Lung (tissue), 16 donors: ENCODE measurements around the gene ASNS. TPM values are rescaled to one million over a fixed set of nuclear protein-coding genes. Genes with fewer than 3 reads are reported as not detected.
A peak's percentile ranks its signal among the peaks of the same experiment; 100 is the strongest.
"Not testable (repeated sequence)": the region's sequence is repeated elsewhere in the genome, so short reads cannot be mapped to it uniquely, and the experiment has no call there.

Source experiments
- ATAC-seq: fragments of 200-7000 bp; cut with Tn5 transposase; one replicate; pipeline ENCODE4 v1.9.1; 2020; ENCODE audit warnings: moderate number of reproducible peaks; ENCODE audit not compliant: insufficient read depth, low FRiP score
- DNase-seq, 3 donors: peaks; one replicate each; pipeline ENCODE4 v3.0.0-alpha.2; 2013 to 2017
- H3K27ac ChIP-seq, 2 donors: one replicate each; pipeline ENCODE4 v1.5.1; 2013; ENCODE audit warnings: mild to moderate bottlenecking in 2 of 2, moderate library complexity in 2 of 2, control low read depth in 1 of 2, inconsistent platforms in 1 of 2, low read depth in 1 of 2, low read length in 1 of 2
- H3K27me3 ChIP-seq, 3 donors: one replicate each; pipeline ENCODE4 v1.5.1; 2013; ENCODE audit warnings: low read length in 2 of 3; ENCODE audit not compliant: control insufficient read depth in 3 of 3, insufficient read depth in 3 of 3
- H3K36me3 ChIP-seq, 4 donors: one replicate each; pipeline ENCODE4 v1.5.1; 2013; ENCODE audit warnings: low read length in 4 of 4, mild to moderate bottlenecking in 1 of 4, moderate library complexity in 1 of 4; ENCODE audit not compliant: control insufficient read depth in 4 of 4, insufficient read depth in 4 of 4
- H3K4me1 ChIP-seq, 5 donors: one replicate each; pipeline ENCODE4 v1.5.1; 2013; ENCODE audit warnings: low read length in 5 of 5, mild to moderate bottlenecking in 2 of 5, moderate library complexity in 1 of 5; ENCODE audit not compliant: control insufficient read depth in 5 of 5, insufficient read depth in 5 of 5
- H3K4me3 ChIP-seq: one replicate; pipeline ENCODE4 v1.5.1; 2013; ENCODE audit warnings: mild to moderate bottlenecking, control low read depth, moderate library complexity
- H3K9ac ChIP-seq, 2 donors: one replicate each; pipeline ENCODE4 v1.5.1; 2013; ENCODE audit warnings: low read length in 2 of 2, control low read depth in 1 of 2; ENCODE audit not compliant: insufficient read depth in 1 of 2
- H3K9me3 ChIP-seq, 4 donors: one replicate each; pipeline ENCODE4 v1.5.1; 2013; ENCODE audit warnings: low read length in 3 of 4, mild to moderate bottlenecking in 1 of 4, moderate library complexity in 1 of 4; ENCODE audit not compliant: control insufficient read depth in 4 of 4, insufficient read depth in 3 of 4
- CTCF ChIP-seq: IDR thresholded peaks from 2 replicates; pipeline ENCODE4 v1.5.1; 2012; ENCODE audit warnings: mild to moderate bottlenecking; ENCODE audit errors: control extremely low read depth, extremely low read depth
- WGBS, 2 donors: extraction: QIAGEN DNeasy Blood & Tissue Kit; methylation state at CpG; one replicate each; pipeline ENCODE4 v1.1.7; 2013; 5-methylcytosine and 5-hydroxymethylcytosine counted together
- long read RNA-seq, 5 donors: transcript quantifications; one replicate each; lab custom pipeline, GENCODE V29; 2026
- polyA plus RNA-seq, 2 donors: library from polyadenylated mRNA; stranded (reverse); fragments of 200-250 nt; gene quantifications; one replicate each; pipeline ENCODE4 v1.2.1, GENCODE V29; 2013
- total RNA-seq, 2 donors: library from RNA; depleted of rRNA in 1 of 2; stranded (reverse); fragments of >200 nt in 1 of 2; gene quantifications; one replicate each; pipeline ENCODE4 v1.2.1, GENCODE V29; 2014 to 2021
- donor health status: control.
- donor health status: control.
- donor health status: Bipolar disorder and iron deficiency.
- donor health status: healthy.
- donor health status: DM: yes; HTN: yes; CAD: no.

ASNS gene
- total RNA-seq = 10 to 100 TPM; 12.4 to 56.7 TPM
- polyA plus RNA-seq = 10 to 100 TPM; 27.4 to 65.9 TPM
- long read RNA-seq, donor 1, partial matches to known transcripts = 0 of 6 reads
- long read RNA-seq, donor 1, other reads (novel, unspliced or antisense) = 0 of 6 reads
- long read RNA-seq, donor 2, partial matches to known transcripts = 0 of 1 reads
- long read RNA-seq, donor 2, other reads (novel, unspliced or antisense) = 0 of 1 reads
- long read RNA-seq, donor 3, partial matches to known transcripts = 0 of 4 reads
- long read RNA-seq, donor 3, other reads (novel, unspliced or antisense) = 0 of 4 reads
- long read RNA-seq, donor 4, partial matches to known transcripts = 0 of 1 reads
- long read RNA-seq, donor 4, other reads (novel, unspliced or antisense) = 0 of 1 reads
- long read RNA-seq, donor 5, partial matches to known transcripts = 0 of 3 reads
- long read RNA-seq, donor 5, other reads (novel, unspliced or antisense) = 0 of 3 reads

DNA sequence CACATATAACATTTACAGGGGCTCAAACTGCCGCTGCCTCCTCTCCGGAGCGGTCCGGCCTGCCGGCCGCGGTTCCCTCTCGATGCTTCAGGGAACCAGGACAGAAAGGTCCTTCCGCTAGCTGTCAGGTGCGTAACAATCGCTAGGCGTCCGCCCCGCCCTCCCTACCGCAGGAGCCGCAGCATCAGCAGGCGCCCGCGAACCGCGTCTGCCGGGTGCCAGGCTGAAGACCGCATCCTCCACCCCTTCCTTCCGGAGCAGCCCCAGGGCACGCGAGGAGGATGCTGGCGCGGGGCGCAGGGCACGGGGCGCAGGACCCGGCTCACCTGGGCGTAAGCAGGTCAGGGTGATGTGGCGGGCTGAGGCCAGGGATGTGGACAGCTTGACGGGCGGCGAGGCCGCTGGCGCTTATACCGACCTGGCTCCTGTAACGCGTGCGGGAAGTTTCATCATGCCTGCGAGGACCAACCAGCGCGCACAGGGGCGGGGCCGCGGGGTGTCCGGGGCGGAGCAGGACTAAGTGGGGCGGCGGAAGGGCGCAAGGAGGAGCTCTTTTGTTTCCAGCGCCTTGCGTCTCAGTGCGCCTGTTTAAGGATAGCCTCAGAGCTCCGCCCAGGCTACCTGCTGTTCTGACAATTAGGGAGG, at the start of gene ASNS:
Gene ASNS, minus strand, starts transcription at position 384 of the 645 bp plus-strand sequence. CDS start 3,252 bp downstream, outside the sequence.
- no peaks in the 10 kb centered on the region for H3K27me3 ChIP-seq
- peak within 1 kb of the TSS in 1 of 2 donors; percentile 88 for H3K27ac ChIP-seq
- ATAC-seq (peak; percentile 99), DNase-seq (peak; percentile 91 to 92 (median 91))
- H3K9ac ChIP-seq = peak within 1 kb of the TSS in 1 of 2 donors; percentile 58
- TF ChIP-seq CTCF = no peak
- H3K4me3 ChIP-seq = peak within 1 kb of the TSS; percentile 79
- H3K36me3 ChIP-seq = peaks cover 0 to 3% (median 1%) of the 10 kb centered on the region in 4 donors
- H3K9me3 ChIP-seq = no peaks in the 10 kb centered on the region
- H3K4me1 ChIP-seq = peaks cover 0 to 12% (median 6%) of the 10 kb centered on the region in 5 donors
- 1% methylated on average over 57 to 58 of the region's 58 CpGs for WGBS, 2 donors

GRCh38 chr7:97921254-97921653, 49.0 kb upstream of the ASNS start:
- not testable (repeated sequence) for ATAC-seq, H3K4me1 ChIP-seq, H3K27me3 ChIP-seq, H3K9ac ChIP-seq, H3K27ac ChIP-seq, H3K4me3 ChIP-seq, H3K36me3 ChIP-seq, H3K9me3 ChIP-seq, DNase-seq
- 89 to 98% methylated on average over 3 to 4 of the region's 4 CpGs for WGBS, 2 donors

DNA sequence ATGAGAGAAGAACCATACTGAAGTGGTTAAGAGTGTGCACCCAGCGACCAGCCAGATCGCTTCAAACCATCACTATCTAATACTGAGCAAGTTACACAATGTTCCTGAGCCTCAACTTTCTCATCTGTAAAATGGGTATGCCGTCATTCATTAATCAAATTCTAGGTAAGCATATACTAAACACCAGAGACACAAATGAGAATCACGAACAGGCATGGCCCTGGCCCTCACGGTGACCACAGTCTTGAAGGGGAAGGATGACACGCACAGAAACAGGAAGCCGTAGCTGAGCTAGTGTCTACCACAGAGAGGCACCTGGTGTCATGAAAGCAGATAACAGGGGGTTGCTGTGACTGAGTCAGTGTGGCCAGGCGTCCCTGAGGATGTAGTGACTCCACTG, 43.1 kb upstream of the ASNS start:
- DNase-seq = not testable (repeated sequence)

DNA sequence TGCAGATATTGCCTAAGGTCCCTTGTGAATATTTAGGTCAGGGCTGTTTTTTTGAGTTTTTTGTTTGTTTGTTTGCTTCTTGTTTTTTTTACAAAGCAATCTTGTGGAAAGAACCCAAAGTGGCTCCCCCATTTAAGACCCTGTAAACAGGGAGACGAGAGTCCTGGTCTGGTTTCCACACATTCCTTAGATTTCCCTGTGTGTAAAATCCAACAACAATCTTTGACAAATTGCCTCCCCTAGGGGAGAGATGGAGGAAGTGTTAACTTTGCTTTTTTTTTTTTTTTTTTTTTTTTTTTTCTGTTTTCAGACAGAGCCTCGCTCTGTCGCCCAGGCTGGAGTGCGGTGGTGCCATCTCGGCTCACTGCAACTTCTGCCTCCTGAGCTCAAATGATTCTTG, 40.1 kb upstream of the ASNS start:
- not testable (repeated sequence) for H3K36me3 ChIP-seq, ATAC-seq, H3K4me1 ChIP-seq, H3K27ac ChIP-seq, H3K27me3 ChIP-seq, H3K9me3 ChIP-seq, DNase-seq, H3K9ac ChIP-seq, H3K4me3 ChIP-seq
- WGBS, 2 donors = 92 to 93% methylated on average over 5 of the region's 5 CpGs

More for the DNA sequence above, 43.1 kb upstream of the ASNS start:
- not testable (repeated sequence) for ATAC-seq, H3K4me1 ChIP-seq, H3K27me3 ChIP-seq, H3K4me3 ChIP-seq, H3K36me3 ChIP-seq, H3K9ac ChIP-seq, H3K9me3 ChIP-seq, H3K27ac ChIP-seq
- 75 to 85% methylated on average over 7 to 8 of the region's 8 CpGs for WGBS, 2 donors

GRCh38 chr7:97896893-97897292, 24.7 kb upstream of the ASNS start:
- WGBS, 2 donors = 93 to 97% methylated on average over 2 of the region's 2 CpGs
- H3K4me1 ChIP-seq, DNase-seq, H3K9ac ChIP-seq, H3K27me3 ChIP-seq, ATAC-seq, H3K4me3 ChIP-seq, H3K27ac ChIP-seq, H3K36me3 ChIP-seq, H3K9me3 ChIP-seq: not testable (repeated sequence)

GRCh38 chr7:97891721-97892120, 19.5 kb upstream of the ASNS start:
- H3K27me3 ChIP-seq, H3K27ac ChIP-seq, H3K9ac ChIP-seq, DNase-seq, H3K4me3 ChIP-seq, H3K36me3 ChIP-seq, ATAC-seq, H3K4me1 ChIP-seq, H3K9me3 ChIP-seq: not testable (repeated sequence)
- 71 to 78% methylated on average over 4 of the region's 4 CpGs for WGBS, 2 donors

DNA sequence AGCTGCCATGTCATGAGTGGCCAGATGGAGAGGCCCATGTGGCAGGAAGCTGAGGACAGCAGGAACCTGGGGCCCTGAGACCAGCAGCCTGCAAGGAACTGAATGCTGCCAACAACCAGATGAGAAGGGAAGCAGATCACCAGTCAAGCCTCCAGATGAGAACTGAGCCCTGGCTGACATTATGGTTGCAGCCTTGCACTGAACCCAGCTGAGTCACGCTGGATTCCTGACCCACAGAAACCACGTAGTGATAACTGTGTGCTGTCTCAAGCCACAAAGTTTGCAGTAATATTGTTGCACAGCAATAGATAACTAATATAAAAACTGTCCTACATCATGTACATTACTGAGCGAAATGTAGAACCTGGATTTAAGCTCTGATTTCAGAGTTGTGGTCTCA, 7.3 kb upstream of the ASNS start:
- H3K4me3 ChIP-seq, H3K36me3 ChIP-seq, ATAC-seq, H3K27me3 ChIP-seq, DNase-seq, H3K4me1 ChIP-seq, H3K9ac ChIP-seq, H3K27ac ChIP-seq, H3K9me3 ChIP-seq: not testable (repeated sequence)
- 70 to 88% methylated on average over 3 of the region's 3 CpGs for WGBS, 2 donors
